H9 (cell line): ENCODE results near the gene RAB40B. TPM values are rescaled to one million over a fixed set of nuclear protein-coding genes. Genes with fewer than 3 reads are reported as not detected.

ENCODE experiments used
- DNase-seq: peaks from one replicate; pipeline ENCODE4 v3.0.0-alpha.2; 2017
- H2AFZ ChIP-seq: one replicate; pipeline ENCODE4 v1.6.1; 2013; ENCODE audit warnings: mild to moderate bottlenecking, low read length, control low read depth, moderate library complexity
- H2AK5ac ChIP-seq: 2 replicates; pipeline ENCODE4 v1.6.1; 2013; ENCODE audit warnings: low read length, control low read depth, mixed read lengths; ENCODE audit not compliant: insufficient read length
- H2BK120ac ChIP-seq: one replicate; pipeline ENCODE4 v1.6.1; 2013; ENCODE audit warnings: low read depth, mild to moderate bottlenecking, low read length, control low read depth, inconsistent platforms; ENCODE audit not compliant: poor library complexity, severe bottlenecking
- H2BK12ac ChIP-seq: 2 replicates; pipeline ENCODE4 v1.6.1; 2013; ENCODE audit warnings: low read length, control low read depth, mixed read lengths, low read depth; ENCODE audit not compliant: insufficient read length
- H2BK15ac ChIP-seq: 2 replicates; pipeline ENCODE4 v1.6.1; 2013; ENCODE audit warnings: low read depth, low read length, control low read depth
- H2BK20ac ChIP-seq: one replicate; pipeline ENCODE4 v1.6.1; 2013; ENCODE audit warnings: low read depth, mild to moderate bottlenecking, low read length, control low read depth, inconsistent platforms; ENCODE audit not compliant: poor library complexity, severe bottlenecking
- H2BK5ac ChIP-seq: 2 replicates; pipeline ENCODE4 v1.6.1; 2013; ENCODE audit warnings: low read length, control low read depth, mixed read lengths; ENCODE audit not compliant: insufficient read length
- H3K14ac ChIP-seq: 2 replicates; pipeline ENCODE4 v1.6.1; 2013; ENCODE audit warnings: low read length, control low read depth; ENCODE audit not compliant: insufficient read depth
- H3K18ac ChIP-seq: 2 replicates; pipeline ENCODE4 v1.6.1; 2013; ENCODE audit warnings: low read depth, mild to moderate bottlenecking, mixed read lengths, low read length, control low read depth; ENCODE audit not compliant: insufficient read length
- H3K23ac ChIP-seq: 2 replicates; pipeline ENCODE4 v1.6.1; 2013; ENCODE audit warnings: low read length, control low read depth, mixed read lengths, low read depth; ENCODE audit not compliant: insufficient read length
- H3K23me2 ChIP-seq: 2 replicates; pipeline ENCODE4 v1.6.1; 2013; ENCODE audit warnings: low read depth, mild to moderate bottlenecking, mixed read lengths, low read length, control low read depth; ENCODE audit not compliant: insufficient read length, poor library complexity, severe bottlenecking
- H3K27ac ChIP-seq: 2 replicates; pipeline ENCODE4 v1.5.1; 2013; ENCODE audit warnings: low read length, control low read depth, mixed read lengths, low read depth; ENCODE audit not compliant: insufficient read length
- H3K27me3 ChIP-seq: 2 replicates; pipeline ENCODE4 v1.6.1; 2013; ENCODE audit warnings: low read length, control low read depth, inconsistent platforms; ENCODE audit not compliant: insufficient read depth
- H3K4ac ChIP-seq: 2 replicates; pipeline ENCODE4 v1.6.1; 2013; ENCODE audit warnings: low read depth, mild to moderate bottlenecking, control low read depth, inconsistent platforms, low read length, moderate library complexity
- H3K4me1 ChIP-seq: 2 replicates; pipeline ENCODE4 v1.6.1; 2013; ENCODE audit warnings: low read length, control low read depth, inconsistent platforms; ENCODE audit not compliant: insufficient read depth
- H3K4me2 ChIP-seq: 2 replicates; pipeline ENCODE4 v1.6.1; 2013; ENCODE audit warnings: low read length, control low read depth, mixed read lengths; ENCODE audit not compliant: insufficient read length, insufficient read depth
- H3K56ac ChIP-seq: 2 replicates; pipeline ENCODE4 v1.6.1; 2013; ENCODE audit warnings: low read depth, mild to moderate bottlenecking, mixed read lengths, low read length, control low read depth; ENCODE audit not compliant: insufficient read length
- H3K79me1 ChIP-seq: 2 replicates; pipeline ENCODE4 v1.6.1; 2013; ENCODE audit warnings: low read depth, mild to moderate bottlenecking, moderate library complexity, low read length, control low read depth, inconsistent platforms; ENCODE audit not compliant: insufficient read depth, poor library complexity, severe bottlenecking
- H3K79me2 ChIP-seq: 2 replicates; pipeline ENCODE4 v1.6.1; 2013; ENCODE audit warnings: low read length, control low read depth, inconsistent platforms; ENCODE audit not compliant: insufficient read depth
- H3K9ac ChIP-seq: 2 replicates; pipeline ENCODE4 v1.6.1; 2013; ENCODE audit warnings: low read length, control low read depth, mixed read lengths; ENCODE audit not compliant: insufficient read length; ENCODE audit errors: extremely low read depth
- H3K9me3 ChIP-seq: one replicate; pipeline ENCODE4 v1.6.1; 2013; ENCODE audit warnings: low read depth, low read length, inconsistent platforms; ENCODE audit not compliant: control insufficient read depth
- H3T11ph ChIP-seq: one replicate; pipeline ENCODE4 v1.6.1; 2013; ENCODE audit warnings: mild to moderate bottlenecking, low read length, control low read depth, inconsistent platforms
- H4K20me1 ChIP-seq: one replicate; pipeline ENCODE4 v1.6.1; 2013; ENCODE audit not compliant: control insufficient read depth, insufficient read length, insufficient read depth
- H4K5ac ChIP-seq: 2 replicates; pipeline ENCODE4 v1.6.1; 2013; ENCODE audit warnings: low read depth, mild to moderate bottlenecking, mixed read lengths, low read length, control low read depth; ENCODE audit not compliant: insufficient read length
- H4K8ac ChIP-seq: replicated peaks from 2 replicates; pipeline ENCODE4 v1.6.1; 2013; ENCODE audit warnings: low read length, control low read depth, mixed read lengths, low read depth; ENCODE audit not compliant: insufficient read length
- H4K91ac ChIP-seq: 2 replicates; pipeline ENCODE4 v1.6.1; 2013; ENCODE audit warnings: low read depth, mild to moderate bottlenecking, moderate library complexity, mixed read lengths, low read length, control low read depth; ENCODE audit not compliant: insufficient read length
- H3K27ac Mint-ChIP-seq, 3 experiments: 2 replicates in 2 of 3; 3 replicates in 1 of 3; pipeline ENCODE4 v1.8.0; 2020 to 2021; ENCODE audit warnings: mixed read lengths in 3 of 3, mild to moderate bottlenecking in 1 of 3, moderate library complexity in 1 of 3
- H3K27me3 Mint-ChIP-seq: 2 replicates; pipeline ENCODE4 v1.8.0; 2021; ENCODE audit warnings: low read depth, mild to moderate bottlenecking, moderate library complexity, mixed read lengths
- H3K36me3 Mint-ChIP-seq, 3 experiments: 2 replicates in 2 of 3; 3 replicates in 1 of 3; pipeline ENCODE4 v1.8.0; 2020 to 2021; ENCODE audit warnings: low read depth in 3 of 3, mixed read lengths in 3 of 3; ENCODE audit not compliant: insufficient read depth in 1 of 3
- H3K4me1 Mint-ChIP-seq, 2 experiments: 2 replicates each; pipeline ENCODE4 v1.8.0; 2020; ENCODE audit warnings: mixed read lengths in 2 of 2
- H3K4me3 Mint-ChIP-seq, 2 experiments: 2 replicates in 1 of 2; 3 replicates in 1 of 2; pipeline ENCODE4 v1.8.0; 2020 to 2021; ENCODE audit warnings: mild to moderate bottlenecking in 2 of 2, mixed read lengths in 2 of 2, moderate library complexity in 1 of 2
- H3K9me3 Mint-ChIP-seq, 2 experiments: 2 replicates in 1 of 2; 3 replicates in 1 of 2; pipeline ENCODE4 v1.8.0; 2020; ENCODE audit warnings: mild to moderate bottlenecking in 2 of 2, mixed read lengths in 2 of 2, moderate library complexity in 1 of 2
- CTCF ChIP-seq: fragments of 200-600 bp; sonication (generic); conservative IDR thresholded peaks from 3 replicates; pipeline ENCODE4 v1.8.0; 2021; ENCODE audit warnings: antibody characterized with exemption, mild to moderate bottlenecking
- WGBS: extraction: QIAGEN DNeasy Blood & Tissue Kit; methylation state at CpG from one replicate; pipeline ENCODE4 v1.1.7; 2013; ENCODE audit warnings: missing lambda C conversion rate, low lambda C conversion rate, mixed read lengths; ENCODE audit not compliant: insufficient read length; ENCODE audit errors: extremely low coverage; 5-methylcytosine and 5-hydroxymethylcytosine counted together
- total RNA-seq: library from RNA; stranded (reverse); gene quantifications from 2 replicates; pipeline ENCODE4 v1.2.1, GENCODE V29; 2021

RAB40B gene
- total RNA-seq, 1 experiment from 2014 or later, result 3.5 TPM

- Mint-ChIP-seq H3K4me3 (no peak overlapping the region), H3K27ac (peak overlapping the region in 1 of 3 experiments; percentile 37; a peak in 2 of 7 replicates), H3K27me3 (peaks cover 4% of the 10 kb centered on the region), H3K9me3 (peaks cover 0 to 8% of the 10 kb centered on the region in 2 experiments; a peak in 1 of 5 replicates), H3K36me3 (no peaks in the 10 kb centered on the region; a peak in 1 of 7 replicates), H3K4me1 (no peaks in the 10 kb centered on the region)
- H4K91ac ChIP-seq, result no peak overlapping the region
- H2AFZ ChIP-seq, result no peak overlapping the region
- TF ChIP-seq CTCF, result no peak
- H3K56ac ChIP-seq, result no peak overlapping the region
- no peak overlapping the region for H3K18ac ChIP-seq
- no peaks in the 10 kb centered on the region for H3K79me1 ChIP-seq
- WGBS, result no CpG with 5 or more reads among the region's 16 CpGs
- no peaks in the 10 kb centered on the region for H3K23me2 ChIP-seq
- H3K4ac ChIP-seq, result no peak overlapping the region
- no peaks in the 10 kb centered on the region for H4K20me1 ChIP-seq
- no peaks in the 10 kb centered on the region for H3K4me1 ChIP-seq
- no peaks in the 10 kb centered on the region for H3K27me3 ChIP-seq
- no peak overlapping the region for H3K4me2 ChIP-seq
- H4K8ac ChIP-seq, result no peak overlapping the region
- no peaks in the 10 kb centered on the region for H3K9me3 ChIP-seq
- no peak overlapping the region for H2AK5ac ChIP-seq
- H3K9ac ChIP-seq, result no peak overlapping the region
- H2BK15ac ChIP-seq, result no peak overlapping the region
- H4K5ac ChIP-seq, result no peak overlapping the region
- H2BK5ac ChIP-seq, result no peak overlapping the region
- H3K79me2 ChIP-seq, result no peaks in the 10 kb centered on the region
- no peak overlapping the region for H2BK120ac ChIP-seq
- no peak overlapping the region for H2BK20ac ChIP-seq
- H3K27ac ChIP-seq, result no peak overlapping the region
- no peak overlapping the region for H3K23ac ChIP-seq
- no peak overlapping the region for H3K14ac ChIP-seq
- no peak overlapping the region for H3T11ph ChIP-seq
- no peak overlapping the region for H2BK12ac ChIP-seq
- no peak for DNase-seq
Observed at GRCh38 chr17:82656266-82656665, 42.2 kb downstream of the RAB40B start.
